ENCODE data around the gene MGLL. TPM values are rescaled to one million over a fixed set of nuclear protein-coding genes. Genes with fewer than 3 reads are reported as not detected.

The MGLL gene
- total and polyA plus RNA-seq, 2 experiments from 2014 or later: 58.7 to 184 TPM

DNA sequence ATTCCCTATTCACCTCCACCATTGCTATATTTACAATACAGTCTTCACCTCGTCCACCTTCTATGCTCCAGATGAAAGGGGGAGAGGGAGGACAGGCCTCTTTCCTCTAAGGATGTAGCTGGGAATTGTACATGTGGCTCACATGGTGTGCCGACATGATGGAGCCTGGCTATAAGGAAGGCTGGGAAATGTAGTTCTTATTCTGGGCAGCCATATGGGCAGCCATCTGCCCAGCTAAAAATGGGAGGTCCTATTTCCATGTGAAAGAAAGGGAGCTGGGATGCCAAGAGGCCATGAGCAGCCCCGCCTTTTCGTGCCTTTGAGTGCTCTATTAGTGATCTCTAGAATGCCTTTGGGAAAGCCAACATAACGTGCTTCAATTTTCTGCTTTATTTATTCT, 27.1 kb upstream of the MGLL start:
- Histone ChIP-seq H3F3A (ENCODE audit: insufficient read depth) (no peaks in the 10 kb centered on the region), H3K9ac (no peak overlapping the region), H3K4me3 (no peak overlapping the region), H2AFZ (no peak overlapping the region), H3K79me2 (ENCODE audit: insufficient read depth) (no peaks in the 10 kb centered on the region), H3K36me3 (ENCODE audit: low read depth) (no peaks in the 10 kb centered on the region), H3K4me2 (ENCODE audit: unreplicated experiment) (no peak overlapping the region), H3K27me3 (replicated peaks; ENCODE audit: insufficient read depth) (peaks cover 6% of the 10 kb centered on the region; the same call in 1 of the 2 replicates), H3K9me3 (ENCODE audit: low read depth) (no peaks in the 10 kb centered on the region), H3K9me2 (ENCODE audit: insufficient read depth) (no peaks in the 10 kb centered on the region), H3K27ac (no peak overlapping the region), H4K20me1 (ENCODE audit: insufficient read depth) (no peaks in the 10 kb centered on the region), H3K4me1 (ENCODE audit: insufficient read depth) (no peaks in the 10 kb centered on the region)
- in situ Hi-C loops (cut with MboI): no loop called here
- no peak for DNase-seq
- TF ChIP-seq EZH2phosphoT487 (IDR thresholded peaks at IDR 0.05; ENCODE audit: insufficient read depth, low read depth): no peak
- no peak for TF ChIP-seq EZH2 (IDR thresholded peaks at IDR 0.05; ENCODE audit: insufficient read depth, poor library complexity, severe bottlenecking)
- 40 to 49% methylated on average over 5 of the region's 5 CpGs for whole genome bisulfite sequencing, 2 experiments (ENCODE audit: low coverage in 1 of 2, low lambda C conversion rate in 2 of 2, missing lambda C conversion rate in 2 of 2)

DNA sequence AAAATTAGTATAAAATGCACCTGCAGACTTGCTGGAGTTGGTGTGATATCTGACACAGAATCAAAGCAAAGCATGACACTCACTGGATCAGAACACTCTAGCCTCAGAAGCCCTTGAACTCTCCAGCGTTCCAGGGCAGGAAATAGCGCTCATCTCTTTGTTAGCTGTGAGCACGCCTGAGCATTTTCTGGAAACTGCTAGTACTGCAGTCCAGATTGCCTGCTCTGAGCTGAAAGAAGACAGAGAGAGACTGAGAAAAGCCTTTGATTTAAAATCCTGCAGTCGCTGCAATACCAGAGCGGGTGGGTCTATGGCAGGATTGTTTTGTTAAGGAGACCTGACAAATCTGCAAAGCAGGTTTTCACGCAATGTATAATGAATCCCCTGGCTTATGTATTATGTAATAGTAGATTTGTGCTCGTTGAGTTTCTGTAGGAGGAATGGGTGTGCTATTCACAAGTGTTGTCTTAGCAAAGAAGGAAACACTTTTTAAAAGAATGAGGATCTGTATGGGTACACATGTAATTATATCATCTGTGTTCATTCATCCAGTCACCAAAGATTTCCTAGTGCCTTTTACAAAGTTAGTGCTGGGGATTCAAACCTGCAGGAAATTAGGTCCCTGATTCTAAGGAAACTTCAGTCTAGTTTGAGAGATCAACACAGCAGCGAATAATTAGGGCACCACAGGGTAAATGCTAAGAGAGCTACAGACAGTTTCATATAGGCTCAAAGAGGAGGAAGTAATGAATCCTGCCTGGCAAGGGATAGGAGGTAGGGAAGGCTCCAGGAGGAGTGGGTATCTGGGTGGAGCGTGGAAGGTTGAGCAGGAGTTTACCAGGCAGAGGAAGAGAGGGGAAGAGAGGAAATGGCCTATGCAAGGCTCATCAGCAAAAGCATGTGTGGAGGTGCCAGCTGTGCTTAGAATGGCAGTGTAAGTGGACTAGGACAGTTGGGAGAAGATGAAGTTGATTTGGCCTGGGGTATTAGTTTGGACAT, 26.1 kb upstream of the MGLL start:
- no peaks in the 10 kb centered on the region for H3F3A ChIP-seq (ENCODE audit: insufficient read depth)
- no peaks in the 10 kb centered on the region for H4K20me1 ChIP-seq (ENCODE audit: insufficient read depth)
- no peak overlapping the region for H3K27ac ChIP-seq
- H2AFZ ChIP-seq: no peak overlapping the region
- WGBS, 2 experiments (ENCODE audit: low coverage in 1 of 2, low lambda C conversion rate in 2 of 2, missing lambda C conversion rate in 2 of 2): 34 to 40% methylated on average over 9 of the region's 9 CpGs
- H3K4me2 ChIP-seq (ENCODE audit: unreplicated experiment): no peak overlapping the region
- no peaks in the 10 kb centered on the region for H3K9me2 ChIP-seq (ENCODE audit: insufficient read depth)
- TF ChIP-seq EZH2phosphoT487 (IDR thresholded peaks at IDR 0.05; ENCODE audit: insufficient read depth, low read depth): no peak
- TF ChIP-seq EZH2 (IDR thresholded peaks at IDR 0.05; ENCODE audit: insufficient read depth, poor library complexity, severe bottlenecking): no peak
- no peak overlapping the region for H3K9ac ChIP-seq
- H3K4me1 ChIP-seq (ENCODE audit: insufficient read depth): no peaks in the 10 kb centered on the region
- in situ Hi-C loops (cut with MboI): no loop called here
- H3K27me3 ChIP-seq (replicated peaks; ENCODE audit: insufficient read depth): peaks cover 6% of the 10 kb centered on the region; the same call in 1 of the 2 replicates
- DNase-seq: peak; percentile 58
- H3K79me2 ChIP-seq (ENCODE audit: insufficient read depth): no peaks in the 10 kb centered on the region
- H3K4me3 ChIP-seq: no peak overlapping the region
- H3K9me3 ChIP-seq (ENCODE audit: low read depth): no peaks in the 10 kb centered on the region
- no peaks in the 10 kb centered on the region for H3K36me3 ChIP-seq (ENCODE audit: low read depth)

DNA sequence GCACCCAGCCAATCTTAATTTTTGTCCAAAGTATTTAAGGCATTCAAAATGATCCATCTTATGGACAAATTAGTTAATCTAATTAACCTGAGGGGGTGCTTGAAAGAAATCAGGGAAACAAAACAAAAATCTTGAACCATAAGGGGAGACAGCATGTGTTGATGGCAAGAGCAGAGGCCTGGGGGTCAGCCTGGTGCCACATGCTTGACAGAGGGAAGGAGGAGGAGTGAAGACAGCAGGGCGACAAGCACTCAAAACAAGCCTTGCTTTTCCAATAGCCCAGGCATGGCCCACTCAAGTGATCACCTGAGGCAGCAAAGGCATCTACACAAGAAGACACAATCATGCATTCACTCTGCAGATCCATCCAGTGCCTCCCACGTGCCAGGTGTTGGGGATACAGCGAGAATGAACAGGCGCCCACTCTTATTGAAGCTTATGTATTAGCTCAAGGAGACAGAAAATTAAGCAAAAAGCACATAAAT, 25.0 kb upstream of the MGLL start:
- 78 to 79% methylated on average over 4 of the region's 4 CpGs for WGBS, 2 experiments (ENCODE audit: low coverage in 1 of 2, low lambda C conversion rate in 2 of 2, missing lambda C conversion rate in 2 of 2)
- H2AFZ ChIP-seq: no peak overlapping the region
- no peak for DNase-seq
- H3K79me2 ChIP-seq (ENCODE audit: insufficient read depth): no peaks in the 10 kb centered on the region
- H4K20me1 ChIP-seq (ENCODE audit: insufficient read depth): no peaks in the 10 kb centered on the region
- H3K9ac ChIP-seq: no peak overlapping the region
- H3K27me3 ChIP-seq (replicated peaks; ENCODE audit: insufficient read depth): peaks cover 13% of the 10 kb centered on the region; the same call in 1 of the 2 replicates
- H3K4me2 ChIP-seq (ENCODE audit: unreplicated experiment): no peak overlapping the region
- no peaks in the 10 kb centered on the region for H3K36me3 ChIP-seq (ENCODE audit: low read depth)
- H3F3A ChIP-seq (ENCODE audit: insufficient read depth): no peaks in the 10 kb centered on the region
- H3K9me3 ChIP-seq (ENCODE audit: low read depth): no peaks in the 10 kb centered on the region
- H3K4me1 ChIP-seq (ENCODE audit: insufficient read depth): no peaks in the 10 kb centered on the region
- TF ChIP-seq EZH2phosphoT487 (IDR thresholded peaks at IDR 0.05; ENCODE audit: insufficient read depth, low read depth): no peak
- TF ChIP-seq EZH2 (IDR thresholded peaks at IDR 0.05; ENCODE audit: insufficient read depth, poor library complexity, severe bottlenecking): no peak
- in situ Hi-C loops (cut with MboI): no loop called here
- H3K9me2 ChIP-seq (ENCODE audit: insufficient read depth): no peaks in the 10 kb centered on the region
- H3K27ac ChIP-seq: no peak overlapping the region
- H3K4me3 ChIP-seq: no peak overlapping the region

DNA sequence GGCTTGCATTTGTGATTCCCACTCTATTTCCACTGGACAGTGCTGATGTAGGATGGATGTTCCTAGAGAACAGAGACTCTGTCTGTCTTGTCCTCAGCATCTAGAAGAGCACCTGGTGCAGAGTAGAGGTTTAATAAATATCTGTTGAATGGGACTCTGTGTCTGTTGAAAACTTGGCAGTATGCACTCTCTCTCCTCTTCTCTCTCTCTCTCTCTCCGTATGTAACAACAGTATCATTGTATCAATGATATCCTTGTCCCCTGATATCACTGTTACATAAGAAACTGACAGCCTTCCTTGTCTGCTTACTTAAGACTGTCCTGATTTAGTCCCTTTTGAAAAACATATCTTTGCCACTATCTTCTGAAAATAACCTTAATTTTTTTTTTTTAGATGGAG, 24.3 kb upstream of the MGLL start:
- Histone ChIP-seq H3K27ac (no peak overlapping the region), H3K9ac (no peak overlapping the region), H3K79me2 (ENCODE audit: insufficient read depth) (no peaks in the 10 kb centered on the region), H4K20me1 (ENCODE audit: insufficient read depth) (no peaks in the 10 kb centered on the region), H2AFZ (no peak overlapping the region), H3K4me2 (ENCODE audit: unreplicated experiment) (no peak overlapping the region), H3K36me3 (ENCODE audit: low read depth) (no peaks in the 10 kb centered on the region), H3K4me1 (ENCODE audit: insufficient read depth) (no peaks in the 10 kb centered on the region), H3K9me2 (ENCODE audit: insufficient read depth) (no peaks in the 10 kb centered on the region), H3K9me3 (ENCODE audit: low read depth) (no peaks in the 10 kb centered on the region), H3K4me3 (no peak overlapping the region), H3K27me3 (replicated peaks; ENCODE audit: insufficient read depth) (peaks cover 13% of the 10 kb centered on the region; the same call in 1 of the 2 replicates), H3F3A (ENCODE audit: insufficient read depth) (no peaks in the 10 kb centered on the region)
- no peak for DNase-seq
- WGBS, 2 experiments (ENCODE audit: low coverage in 1 of 2, low lambda C conversion rate in 2 of 2, missing lambda C conversion rate in 2 of 2): 68 to 88% methylated on average over 1 of the region's 1 CpG
- in situ Hi-C loops (cut with MboI): no loop called here
- no peak for TF ChIP-seq EZH2phosphoT487 (IDR thresholded peaks at IDR 0.05; ENCODE audit: insufficient read depth, low read depth)
- TF ChIP-seq EZH2 (IDR thresholded peaks at IDR 0.05; ENCODE audit: insufficient read depth, poor library complexity, severe bottlenecking): no peak
